ENCODE results near the gene NCOA7. TPM values are rescaled to one million over a fixed set of nuclear protein-coding genes. Genes with fewer than 3 reads are reported as not detected.
A peak's percentile ranks its signal among the peaks of the same experiment; 100 is the strongest.
"Not testable (repeated sequence)": the region's sequence is repeated elsewhere in the genome, so short reads cannot be mapped to it uniquely, and the experiment has no call there.

The NCOA7 gene
- total RNA-seq, 1 donor from 2014 or later = 38.5 TPM

DNA sequence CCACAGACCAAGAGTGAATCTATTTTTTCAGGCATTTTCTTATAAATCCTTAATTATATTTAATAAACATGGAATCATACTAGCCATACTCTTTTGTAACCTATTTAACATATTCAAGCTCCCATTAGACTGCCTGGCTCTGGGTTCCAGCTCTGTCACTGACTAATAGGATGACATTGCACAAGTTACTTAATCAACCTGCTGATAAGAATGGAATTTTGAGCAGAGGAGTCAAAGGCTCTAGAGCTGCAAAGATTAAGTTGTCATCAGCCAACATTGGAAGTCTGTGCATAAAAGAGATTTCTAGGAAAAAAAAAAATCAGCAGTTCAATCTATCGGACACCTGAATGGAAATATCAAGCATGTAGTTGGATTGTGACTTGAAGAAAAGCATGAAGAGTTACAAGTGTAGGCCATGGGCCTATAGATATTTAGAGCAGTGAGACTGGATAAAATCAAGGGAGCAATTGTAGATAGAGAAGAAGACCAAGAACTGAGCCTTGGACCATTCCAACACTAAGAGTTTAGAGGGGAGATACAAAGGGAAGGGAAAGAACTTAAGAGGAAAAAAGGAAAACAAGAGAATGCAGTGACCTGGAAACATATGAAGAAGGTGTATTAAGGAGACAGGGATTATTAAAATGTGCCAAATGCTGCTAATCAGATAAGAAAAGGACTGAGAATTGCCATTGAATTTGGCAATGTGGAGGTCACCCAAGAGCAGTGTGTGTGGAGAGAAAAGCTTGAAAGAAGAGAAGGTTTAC is 154.8 kb downstream of the NCOA7 start:
- DNase-seq (ENCODE audit: low read depth in 2 of 2) = peak in 1 of 2 donors; percentile 18

DNA sequence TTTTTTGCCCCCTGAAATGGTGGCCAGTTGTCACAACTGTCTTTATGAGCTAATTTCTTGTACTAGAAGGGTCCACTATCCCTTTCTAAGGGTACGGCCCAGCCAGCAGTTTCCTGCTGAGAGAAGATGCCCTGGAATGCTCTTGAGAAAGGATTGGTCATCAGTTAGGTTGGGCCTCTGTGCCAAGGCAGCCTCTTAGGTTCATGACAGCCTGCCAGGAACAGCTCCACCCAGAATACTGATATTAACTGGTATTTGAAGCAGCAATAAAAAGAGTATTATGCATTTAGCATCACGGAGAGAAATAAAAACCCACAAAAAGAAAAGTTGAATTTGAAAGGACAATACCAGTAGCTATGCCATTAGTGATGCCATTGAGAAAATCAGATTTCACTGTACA is 156.9 kb downstream of the NCOA7 start:
- peak in 1 of 2 donors; percentile 54 for DNase-seq (ENCODE audit: low read depth in 2 of 2)

DNA sequence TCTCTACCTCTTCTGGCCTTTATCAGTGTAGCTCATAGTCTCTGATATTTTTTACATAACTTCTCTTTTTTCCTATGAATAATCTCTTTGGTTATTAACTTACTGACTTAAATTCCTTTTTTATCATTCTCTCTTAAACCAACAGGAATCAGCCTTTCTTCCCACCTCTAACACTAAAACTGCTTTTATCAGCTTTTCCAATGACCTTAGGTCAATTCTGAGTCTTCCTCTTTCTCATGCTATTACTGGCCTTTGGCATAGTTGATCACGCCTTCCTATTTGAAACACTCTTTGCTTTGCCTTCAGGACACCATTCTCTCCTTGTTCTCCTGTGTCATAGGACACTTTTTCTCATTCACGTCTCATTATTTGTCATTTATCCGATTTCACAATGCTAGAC is 157.7 kb downstream of the NCOA7 start:
- no peak for DNase-seq (ENCODE audit: low read depth in 2 of 2)

DNA sequence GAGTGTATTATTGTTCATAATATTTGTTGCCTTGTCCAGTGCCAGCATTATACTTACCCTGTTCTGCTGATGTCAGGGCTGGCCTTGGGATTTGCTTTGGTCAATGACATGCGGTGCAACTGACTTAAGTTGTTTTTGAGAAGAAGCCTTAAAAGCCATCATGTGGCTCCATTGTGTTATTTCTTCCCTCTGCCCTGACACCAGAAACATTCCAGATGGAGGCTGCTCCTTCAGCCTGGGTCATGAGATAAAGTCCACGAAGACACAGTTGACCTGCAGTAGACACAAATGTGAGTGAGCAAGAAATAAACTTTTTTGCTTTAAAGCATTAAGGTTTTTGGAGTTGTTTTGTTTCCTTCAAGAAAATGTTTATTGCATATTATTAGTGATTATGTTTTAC is 158.3 kb downstream of the NCOA7 start:
- no peak for DNase-seq (ENCODE audit: low read depth in 2 of 2)

DNA sequence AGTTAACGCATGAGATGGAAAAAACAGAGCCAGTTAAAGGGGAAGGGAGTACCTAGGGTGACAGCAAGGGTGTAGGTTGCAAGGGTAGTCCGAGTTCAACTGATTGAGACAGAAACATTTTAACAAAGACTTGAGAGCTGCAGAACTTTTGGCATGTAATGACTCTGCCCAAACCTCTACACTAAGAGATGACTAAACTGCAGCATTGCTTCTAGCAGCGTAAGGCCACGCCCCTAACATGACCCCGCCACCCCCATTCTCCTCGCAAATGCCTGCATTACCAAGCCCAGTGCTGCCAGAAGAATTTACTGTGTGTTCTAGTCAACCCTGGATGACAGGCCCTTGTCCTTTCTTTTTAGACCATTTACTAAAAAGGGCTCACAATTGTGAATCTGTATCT is 159.5 kb downstream of the NCOA7 start:
- peak in 1 of 2 donors; percentile 8 for DNase-seq (ENCODE audit: low read depth in 2 of 2)

DNA sequence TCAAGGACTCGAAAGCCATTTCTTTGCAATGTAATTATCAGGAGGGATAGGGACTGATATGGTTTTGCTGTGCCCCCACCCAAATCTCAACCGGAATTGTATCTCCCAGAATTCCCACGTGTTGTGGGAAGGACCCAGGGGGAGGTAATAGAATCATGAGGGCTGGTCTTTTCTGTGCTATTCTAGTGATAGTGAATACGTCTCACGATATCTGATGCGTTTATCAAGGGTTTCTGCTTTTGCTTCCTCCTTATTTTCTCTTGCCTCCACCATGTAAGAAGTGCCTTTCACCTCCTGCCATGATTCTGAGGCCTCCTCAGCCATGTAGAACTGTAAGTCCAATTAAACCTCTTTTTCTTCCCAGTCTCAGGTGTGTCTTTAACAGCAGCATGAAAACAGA is 160.0 kb downstream of the NCOA7 start:
- DNase-seq (ENCODE audit: low read depth in 2 of 2) = not testable (repeated sequence)

DNA sequence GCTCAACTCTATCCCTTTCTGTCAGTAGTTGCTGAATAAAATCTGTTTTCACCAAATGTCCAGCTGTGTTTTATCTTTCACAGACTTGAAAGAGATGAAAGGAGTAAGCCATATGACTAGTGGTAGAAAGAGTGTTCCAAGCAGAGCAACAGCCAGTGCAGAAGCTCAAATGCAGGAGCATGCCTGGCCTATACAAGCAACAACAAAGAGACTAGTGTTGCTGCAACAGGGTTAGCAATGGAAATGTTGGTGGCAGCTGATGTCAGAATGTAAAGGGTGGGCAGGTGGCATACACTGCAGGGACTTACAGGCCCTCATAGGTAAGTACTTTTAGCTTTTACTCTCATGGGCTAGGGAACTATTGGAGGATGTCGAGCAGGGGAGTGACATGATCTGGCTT is 160.6 kb downstream of the NCOA7 start:
- no peak for DNase-seq (ENCODE audit: low read depth in 2 of 2)

DNA sequence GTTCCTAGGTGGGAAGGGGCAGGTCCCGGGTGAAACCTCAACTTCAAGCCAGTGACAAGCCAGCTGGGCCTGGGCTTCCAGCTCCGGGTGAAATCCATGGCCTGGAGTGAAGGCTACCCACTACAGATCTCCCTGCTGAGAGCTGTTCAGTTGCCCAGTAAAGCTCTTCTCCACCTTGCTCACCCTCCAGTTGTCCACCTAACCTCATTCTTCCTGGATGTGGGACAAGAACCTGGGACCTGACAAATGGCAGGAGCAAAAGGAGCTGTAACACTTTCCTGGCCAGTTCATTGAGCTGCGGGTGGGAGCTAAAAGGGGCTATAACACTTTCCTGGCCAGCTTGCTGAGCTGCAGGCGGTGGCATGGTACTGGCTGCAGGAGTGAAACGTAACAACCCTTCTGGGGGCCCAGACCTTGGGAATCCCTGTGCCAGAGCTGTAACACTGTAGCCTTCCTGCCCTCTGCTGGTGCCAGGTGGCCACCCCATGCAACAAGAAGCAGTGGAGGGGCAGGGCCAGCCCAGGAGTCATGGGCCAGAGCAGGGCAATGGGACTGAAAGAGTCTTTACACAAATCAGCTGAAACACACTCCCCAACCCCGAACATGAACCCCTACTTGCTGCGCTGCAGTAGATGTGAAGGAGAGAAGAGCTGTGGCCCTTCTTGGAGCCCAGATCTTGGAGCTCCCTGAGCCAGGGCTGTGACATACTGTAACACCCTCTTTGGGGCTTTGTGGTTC is 162.2 kb downstream of the NCOA7 start:
- peak; percentile 47 to 61 for DNase-seq (ENCODE audit: low read depth in 2 of 2)

DNA sequence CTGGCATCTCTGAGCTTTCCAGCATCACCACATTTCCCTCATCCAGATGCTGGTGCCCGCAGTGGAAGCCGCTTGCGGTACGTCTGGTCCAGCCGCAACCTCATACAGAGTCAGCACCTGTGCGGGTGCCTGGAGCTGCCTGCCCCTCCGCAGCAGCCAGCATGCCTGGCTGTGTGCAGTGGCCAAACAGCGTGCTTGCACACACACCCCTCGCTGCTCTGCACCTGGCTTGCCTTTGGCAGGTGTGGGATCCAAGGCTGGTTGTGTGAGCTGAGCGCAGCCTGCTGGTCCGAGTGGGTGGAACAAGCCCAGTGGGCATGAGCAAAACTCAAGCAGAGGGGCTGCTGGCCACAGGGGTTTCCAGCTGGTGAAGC is 162.7 kb downstream of the NCOA7 start:
- peak; percentile 8 to 33 for DNase-seq (ENCODE audit: low read depth in 2 of 2)

DNA sequence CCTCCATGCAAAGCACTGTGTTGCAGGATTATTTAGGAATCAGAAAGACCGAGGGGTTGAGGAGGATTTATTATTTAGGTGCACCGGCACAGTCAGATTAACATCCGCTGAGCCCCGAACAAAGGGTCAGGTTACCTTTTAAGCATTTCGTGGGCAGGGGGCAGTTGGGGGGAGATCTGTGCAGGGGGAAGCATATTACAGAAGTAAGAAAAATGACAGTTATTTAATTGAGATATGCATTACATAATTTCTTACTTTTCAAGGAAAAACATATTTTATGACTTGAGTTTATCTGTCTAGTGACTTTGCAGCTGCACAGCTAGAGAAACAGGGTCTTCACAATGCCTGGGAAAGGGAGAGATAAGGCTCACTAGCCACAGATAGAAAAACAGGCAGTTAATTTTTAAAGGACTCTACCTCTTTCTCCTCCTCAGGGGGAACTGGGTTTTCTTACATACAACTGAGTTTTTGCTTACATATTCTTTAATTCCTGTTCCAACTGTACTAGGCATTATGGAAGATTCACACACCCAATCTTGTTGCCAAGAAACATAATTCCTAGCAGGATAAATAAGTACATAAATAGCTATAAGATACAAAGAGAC is 164.1 kb downstream of the NCOA7 start:
- no peak for DNase-seq (ENCODE audit: low read depth in 2 of 2)

DNA sequence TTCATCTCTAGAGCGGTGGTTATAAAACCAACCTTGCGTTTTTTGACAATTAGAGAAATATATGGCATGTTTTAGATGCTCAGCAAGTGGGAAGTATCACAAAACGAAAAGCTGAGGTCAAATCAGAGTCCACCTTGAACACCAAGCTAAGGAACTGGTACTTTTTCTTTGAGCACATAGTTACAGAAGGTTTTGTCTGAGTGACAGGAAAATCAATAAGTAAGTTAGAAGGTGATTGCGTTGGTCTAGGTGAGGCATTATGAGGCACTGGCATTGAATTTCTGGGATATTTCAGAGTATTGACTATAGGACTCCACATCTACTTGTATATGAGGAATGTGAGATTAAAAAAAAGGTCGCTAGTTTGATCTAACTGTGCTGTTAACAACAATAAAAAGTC is 165.2 kb downstream of the NCOA7 start:
- DNase-seq (ENCODE audit: low read depth in 2 of 2) = no peak

DNA sequence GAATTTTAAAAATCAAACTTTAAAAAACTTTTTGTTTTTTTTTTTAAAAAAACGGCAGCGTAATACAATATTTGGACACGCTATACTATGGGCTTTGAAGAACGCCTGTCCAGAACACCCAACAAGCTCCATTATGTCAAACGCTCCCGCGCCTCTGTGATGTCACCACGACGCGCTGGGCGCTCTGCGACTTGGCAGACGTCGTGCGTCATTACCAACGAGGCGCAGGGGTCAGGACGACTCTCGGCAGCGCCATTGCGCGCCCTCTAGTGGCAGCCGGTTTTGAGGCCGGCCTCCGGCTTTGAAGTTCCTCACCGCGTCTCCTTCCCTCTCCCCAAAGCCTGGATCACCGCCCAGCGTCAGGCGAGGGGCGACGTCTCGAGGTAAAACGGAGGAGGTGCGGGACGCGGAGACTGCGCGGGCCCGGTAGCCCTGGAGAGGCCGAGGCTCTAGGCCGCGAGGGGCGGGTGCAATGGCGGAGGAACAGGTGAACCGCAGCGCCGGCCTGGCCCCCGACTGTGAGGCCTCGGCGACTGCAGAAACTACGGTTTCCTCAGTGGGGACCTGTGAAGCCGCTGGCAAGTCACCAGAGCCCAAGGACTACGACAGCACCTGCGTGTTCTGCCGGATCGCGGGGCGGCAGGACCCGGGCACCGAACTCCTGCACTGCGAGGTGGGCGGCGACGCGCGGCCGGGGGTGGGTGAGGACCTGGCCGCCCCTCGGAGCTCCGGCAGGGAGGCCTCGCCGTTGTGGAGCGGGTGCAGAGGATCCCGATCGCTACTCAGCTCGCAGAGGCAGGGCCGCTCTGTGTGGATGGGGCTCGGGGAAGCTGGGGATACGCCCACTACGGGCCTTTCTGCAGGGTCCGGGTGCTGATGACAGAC is 166.0 kb downstream of the NCOA7 start, which contains the start of gene HINT3:
Gene HINT3, plus strand, starts transcription at position 265 of the 885 bp plus-strand sequence. Its CDS starts 208 bp downstream, at position 473.
- peak; percentile 98 to 99 for DNase-seq (ENCODE audit: low read depth in 2 of 2)

DNA sequence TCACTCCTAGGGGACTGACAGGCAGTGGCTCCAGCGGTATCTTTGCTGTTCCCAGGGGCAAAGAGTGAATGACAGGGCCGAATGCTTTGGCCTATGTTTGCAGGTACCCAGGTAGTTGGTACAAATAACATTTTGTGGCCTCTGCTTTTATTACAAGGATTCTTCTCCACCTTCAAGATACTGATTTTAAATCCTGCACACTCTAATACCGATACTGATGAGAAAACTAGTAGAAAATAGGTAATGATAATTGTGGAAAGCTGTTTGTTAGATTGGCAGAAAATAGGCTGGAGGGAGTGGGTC is 166.6 kb downstream of the NCOA7 start:
- no peak for DNase-seq (ENCODE audit: low read depth in 2 of 2)

DNA sequence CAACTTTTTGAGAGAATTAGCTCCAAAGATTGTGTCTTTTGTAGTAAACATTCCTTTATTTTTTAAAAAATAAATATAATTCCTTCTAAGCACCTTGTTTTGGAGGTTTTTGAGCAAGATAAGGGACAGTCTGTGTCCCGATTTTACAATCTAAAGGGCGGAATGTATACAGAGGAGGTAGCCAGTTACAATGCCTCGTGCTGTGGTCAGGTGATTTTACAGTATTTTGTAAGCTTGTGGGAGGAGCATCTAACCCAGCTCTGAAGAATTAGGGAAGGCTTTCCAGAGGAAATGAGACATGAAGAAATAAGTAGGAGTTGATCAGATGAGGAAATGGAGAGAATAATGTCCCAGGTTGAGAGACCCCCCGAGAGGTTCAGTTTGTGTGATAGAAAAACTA is 167.1 kb downstream of the NCOA7 start:
- peak; percentile 31 to 46 for DNase-seq (ENCODE audit: low read depth in 2 of 2)

DNA sequence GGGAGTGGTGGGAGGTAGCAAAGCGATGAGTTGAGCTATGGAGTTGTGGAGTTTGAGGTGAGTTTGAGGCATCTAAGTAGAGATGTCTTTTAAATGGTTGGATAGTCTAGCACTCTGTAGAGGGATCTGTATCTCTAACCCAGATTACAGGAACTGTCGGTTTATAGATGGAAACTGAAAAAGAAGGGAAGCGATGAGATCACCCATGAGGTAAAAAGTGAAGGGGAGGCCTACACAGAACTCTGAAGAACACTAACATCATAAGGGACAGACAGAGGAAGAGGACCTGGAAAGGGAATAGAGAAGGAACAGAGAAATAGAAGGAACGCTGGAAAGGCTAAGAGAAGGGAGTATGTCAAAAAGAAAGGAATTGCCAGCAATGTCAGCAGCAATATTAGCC is 168.3 kb downstream of the NCOA7 start:
- DNase-seq (ENCODE audit: low read depth in 2 of 2) = no peak

DNA sequence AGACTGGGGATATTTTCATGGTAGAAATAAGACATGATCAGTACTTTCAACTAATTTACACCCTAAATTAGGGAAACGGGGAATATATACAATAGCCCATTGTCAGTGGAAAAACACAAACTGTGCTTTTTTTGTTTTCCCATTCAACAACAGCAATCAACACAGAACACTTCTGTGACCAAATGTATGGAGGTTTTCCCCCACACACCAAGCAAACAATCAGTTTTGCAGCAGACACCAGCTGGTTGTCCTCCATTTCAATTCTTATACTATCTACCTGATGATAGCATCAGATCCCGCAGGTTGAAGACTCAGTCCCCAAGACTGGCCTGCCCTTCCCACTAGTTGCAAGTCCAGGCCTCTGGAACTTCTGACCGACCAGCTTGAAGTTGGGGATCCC is 170.4 kb downstream of the NCOA7 start:
- no peak for DNase-seq (ENCODE audit: low read depth in 2 of 2)

DNA sequence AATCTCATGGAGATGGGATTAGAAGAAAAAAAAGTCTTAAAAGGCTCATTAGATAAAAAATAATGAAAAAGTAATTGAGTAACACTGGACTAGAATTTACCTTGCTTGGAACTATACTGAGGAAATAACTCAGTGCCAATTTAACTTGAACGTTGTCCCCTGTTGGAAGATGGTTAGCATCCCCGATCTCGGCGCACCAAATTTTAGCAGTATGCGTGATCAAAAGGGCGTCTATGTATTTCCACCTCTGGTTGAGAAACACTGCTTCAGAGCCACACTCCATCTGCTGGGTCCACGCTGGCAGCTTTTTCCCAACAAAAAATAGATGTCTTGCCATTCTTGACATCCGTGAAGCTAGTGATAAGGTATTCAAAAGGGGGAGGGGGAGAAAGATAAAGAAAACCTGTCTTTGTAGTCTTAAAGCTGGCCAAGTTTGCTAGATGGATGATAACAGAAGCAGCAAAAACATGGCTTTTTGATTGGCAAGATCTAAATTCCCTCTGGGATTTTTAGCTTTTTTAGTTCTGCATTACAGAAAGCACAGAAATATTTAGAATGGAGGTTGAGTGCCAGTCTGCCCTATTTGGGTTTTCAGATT is 172.2 kb downstream of the NCOA7 start:
- DNase-seq (ENCODE audit: low read depth in 2 of 2) = no peak

DNA sequence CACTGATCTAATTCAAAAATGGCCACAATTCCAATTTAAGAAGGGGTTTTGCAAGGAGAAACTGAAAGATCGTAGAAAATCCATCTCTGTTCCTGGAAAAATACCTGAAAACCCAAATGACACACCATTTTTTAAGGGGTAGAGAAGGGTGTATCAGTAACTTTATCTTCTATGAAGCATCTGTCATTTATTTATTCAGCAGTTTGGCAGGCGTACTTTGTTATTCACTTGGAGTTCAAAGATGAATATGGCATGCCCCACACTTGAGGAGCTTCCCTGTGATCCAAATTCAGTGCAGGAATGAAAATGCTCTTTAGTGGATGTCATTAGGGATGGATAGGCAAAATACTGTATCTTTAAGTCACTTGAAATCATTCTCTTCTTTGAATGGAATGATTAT is 173.1 kb downstream of the NCOA7 start:
- DNase-seq (ENCODE audit: low read depth in 2 of 2) = no peak

DNA sequence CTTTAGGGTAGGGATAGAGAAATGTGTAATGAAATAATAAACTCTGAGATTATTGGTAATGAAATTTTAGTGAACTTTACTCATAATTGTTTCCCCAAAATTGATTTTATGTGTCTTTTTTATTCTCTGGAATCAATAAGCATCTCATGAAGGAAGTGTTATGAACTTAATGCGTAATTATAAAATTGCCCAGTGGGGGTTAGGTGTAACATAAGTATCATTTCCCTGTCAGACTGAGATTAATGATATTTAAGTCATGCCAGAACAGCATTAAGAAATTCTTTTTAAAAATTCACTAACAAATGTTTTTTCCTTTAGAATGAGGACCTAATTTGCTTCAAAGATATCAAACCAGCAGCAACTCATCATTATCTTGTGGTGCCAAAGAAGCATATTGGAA is 175.8 kb downstream of the NCOA7 start:
- DNase-seq (ENCODE audit: low read depth in 2 of 2) = no peak

DNA sequence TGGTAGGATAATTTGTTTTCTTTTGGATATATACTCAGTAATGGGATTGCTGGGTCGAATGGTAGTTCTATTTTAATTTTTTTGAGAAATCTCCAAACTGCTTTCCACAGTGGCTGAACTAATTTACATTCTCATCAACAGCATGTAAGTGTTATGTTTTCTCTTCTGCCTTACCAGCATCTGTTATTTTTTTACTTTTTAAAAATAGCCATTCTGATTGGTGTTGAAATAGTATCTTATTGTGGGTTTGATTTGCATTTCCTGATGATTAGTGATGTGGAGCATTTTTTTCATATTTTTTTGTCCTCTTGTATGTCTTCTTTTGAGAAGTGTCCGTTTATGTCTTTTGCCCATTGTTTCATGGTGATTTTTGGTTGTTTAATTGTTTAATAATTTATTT is 177.7 kb downstream of the NCOA7 start:
- no peak for DNase-seq (ENCODE audit: low read depth in 2 of 2)

DNA sequence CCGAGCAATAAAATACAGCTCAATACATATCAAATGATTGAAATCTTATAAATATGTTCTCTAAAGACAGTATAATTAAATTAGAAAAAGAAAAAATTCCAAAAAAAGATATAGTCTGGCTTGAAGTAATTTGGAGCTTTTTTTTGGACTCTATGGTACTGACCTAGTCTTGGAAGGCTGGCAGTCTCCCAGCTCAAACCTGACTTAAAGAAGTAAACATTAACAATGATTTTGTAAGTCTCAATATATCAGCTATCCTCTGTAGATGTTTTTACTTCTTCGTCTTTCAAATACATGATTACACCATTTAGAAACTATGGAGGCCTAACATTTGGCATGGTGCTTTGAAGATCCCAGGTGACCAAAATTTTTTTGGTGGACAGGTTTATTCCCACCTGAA is 180.0 kb downstream of the NCOA7 start:
- DNase-seq (ENCODE audit: low read depth in 2 of 2) = no peak
